CD4-positive, alpha-beta T cell treated with Interferon gamma for 1 hour (primary cell): ENCODE measurements around the gene PNMT.

Source experiments
- DNase-seq: peaks from one replicate; pipeline ENCODE4 v3.0.0-alpha.2; 2020

The PNMT gene

DNA sequence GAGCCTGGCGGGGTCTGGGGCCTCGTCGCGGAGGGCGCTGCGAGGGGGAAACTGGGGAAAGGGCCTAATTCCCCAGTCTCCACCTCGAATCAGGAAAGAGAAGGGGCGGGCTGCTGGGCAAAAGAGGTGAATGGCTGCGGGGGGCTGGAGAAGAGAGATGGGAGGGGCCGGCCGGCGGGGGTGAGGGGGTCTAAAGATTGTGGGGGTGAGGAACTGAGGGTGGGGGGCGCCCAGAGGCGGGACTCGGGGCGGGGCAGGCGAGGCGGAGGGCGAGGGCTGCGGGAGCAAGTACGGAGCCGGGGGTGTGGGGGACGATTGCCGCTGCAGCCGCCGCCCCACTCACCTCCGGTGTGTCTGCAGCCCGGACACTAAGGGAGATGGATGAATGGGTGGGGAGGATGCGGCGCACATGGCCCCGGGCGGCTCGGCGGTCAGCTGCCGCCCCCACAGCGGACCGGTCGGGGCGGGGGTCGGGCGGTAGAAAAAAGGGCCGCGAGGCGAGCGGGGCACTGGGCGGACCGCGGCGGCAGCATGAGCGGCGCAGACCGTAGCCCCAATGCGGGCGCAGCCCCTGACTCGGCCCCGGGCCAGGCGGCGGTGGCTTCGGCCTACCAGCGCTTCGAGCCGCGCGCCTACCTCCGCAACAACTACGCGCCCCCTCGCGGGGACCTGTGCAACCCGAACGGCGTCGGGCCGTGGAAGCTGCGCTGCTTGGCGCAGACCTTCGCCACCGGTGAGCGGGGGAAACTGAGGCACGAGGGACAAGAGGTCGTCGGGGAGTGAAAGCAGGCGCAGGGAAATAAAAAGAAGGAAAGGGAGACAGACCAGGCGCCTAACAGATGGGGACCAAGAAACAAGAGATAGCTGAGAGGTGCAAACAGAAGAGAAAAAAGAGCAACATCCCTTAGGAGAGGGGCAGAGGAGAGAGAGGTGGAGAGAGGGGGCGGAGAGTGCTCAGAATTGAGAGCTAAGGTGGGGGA, at the start of gene PNMT:
Gene PNMT, plus strand, starts transcription at position 509 of the 980 bp plus-strand sequence. Its CDS starts 23 bp downstream, at position 532.
- peak; percentile 64 for DNase-seq

DNA sequence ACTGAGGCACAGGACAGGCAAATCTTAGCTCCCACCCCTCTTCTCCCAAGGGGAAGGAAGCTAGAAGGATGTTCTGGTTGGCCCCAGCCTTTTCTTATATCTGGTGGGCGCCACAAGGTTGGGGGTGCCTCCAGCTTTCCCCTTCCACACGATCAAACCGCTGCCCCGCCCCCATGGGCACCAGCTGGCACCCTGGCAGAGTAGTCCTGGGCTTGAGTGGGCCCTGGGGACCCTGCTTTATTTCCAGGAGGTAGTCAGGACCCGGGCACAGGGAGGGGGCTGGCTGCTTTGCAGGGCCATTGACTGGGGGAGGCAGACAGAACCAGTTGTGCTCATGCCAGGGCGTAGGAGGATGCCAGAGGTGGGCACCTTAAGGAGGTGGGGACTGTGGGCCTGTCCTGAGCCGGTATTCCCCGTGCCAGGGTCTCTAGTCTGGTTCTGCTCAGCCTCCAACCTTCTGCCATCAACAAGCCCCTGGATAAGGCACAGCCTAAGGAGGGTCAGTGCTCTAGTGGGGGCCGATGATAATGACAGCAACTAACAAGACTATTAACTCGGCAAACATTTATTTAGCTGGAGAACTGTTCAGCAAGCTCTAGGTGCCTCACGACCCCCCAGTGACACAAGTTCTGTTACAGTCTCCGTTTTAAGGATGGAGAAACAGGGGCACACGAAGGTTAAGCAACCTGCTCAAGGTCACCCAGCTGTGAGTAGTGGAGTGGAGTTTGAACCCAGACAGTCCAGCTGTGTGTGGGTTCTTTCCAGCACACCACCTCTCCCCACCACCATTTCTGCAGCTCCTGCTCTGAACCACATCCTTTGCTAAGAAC, 49.1 kb upstream of the PNMT start:
- DNase-seq, result no peak

DNA sequence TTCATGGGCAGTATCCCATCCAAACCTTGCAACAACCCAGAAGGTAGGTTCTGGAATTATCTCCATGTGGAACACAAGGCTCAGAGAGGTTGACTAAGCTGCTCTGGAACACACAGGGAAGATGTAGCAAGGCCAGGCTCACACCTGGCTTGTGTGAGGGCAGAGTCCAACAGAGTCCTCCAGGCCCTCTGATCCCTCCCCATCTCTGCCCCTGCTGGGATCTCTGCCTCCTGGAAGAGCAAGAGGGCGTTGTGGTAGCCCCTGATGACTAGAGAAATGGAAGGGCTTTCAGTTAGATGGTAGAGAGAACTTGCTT, 48.5 kb upstream of the PNMT start:
- DNase-seq, result no peak

GRCh38 chr17:39621523-39622379, 46.5 kb upstream of the PNMT start:
- DNase-seq, result peak; percentile 81

- DNase-seq, result no peak
Measured at GRCh38 chr17:39622380-39623006, 45.8 kb upstream of the PNMT start.

GRCh38 chr17:39623356-39623950, 44.8 kb upstream of the PNMT start:
- DNase-seq, result peak; percentile 83

DNA sequence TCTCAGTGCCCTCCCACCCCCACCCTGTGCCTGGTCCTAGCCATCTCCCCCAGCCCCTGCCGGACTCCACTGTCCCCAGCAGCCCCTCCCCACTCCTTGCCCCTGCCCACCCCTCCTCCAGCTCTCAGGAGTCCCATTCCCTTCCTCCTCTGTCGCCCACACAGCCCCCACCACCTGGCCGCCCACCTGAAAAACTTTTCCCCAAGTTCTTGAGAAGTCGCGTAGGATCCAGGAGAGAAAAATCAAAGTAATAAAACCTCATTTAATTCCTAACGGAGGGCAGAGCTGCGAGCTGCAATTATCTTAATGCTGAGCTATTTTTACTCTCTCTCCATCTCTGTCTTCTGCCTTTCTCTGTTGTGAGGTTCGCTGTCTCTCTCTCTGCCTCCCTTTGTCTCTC, 43.9 kb upstream of the PNMT start:
- no peak for DNase-seq

- no peak for DNase-seq
Measured at GRCh38 chr17:39625198-39625785, 43.0 kb upstream of the PNMT start.

DNA sequence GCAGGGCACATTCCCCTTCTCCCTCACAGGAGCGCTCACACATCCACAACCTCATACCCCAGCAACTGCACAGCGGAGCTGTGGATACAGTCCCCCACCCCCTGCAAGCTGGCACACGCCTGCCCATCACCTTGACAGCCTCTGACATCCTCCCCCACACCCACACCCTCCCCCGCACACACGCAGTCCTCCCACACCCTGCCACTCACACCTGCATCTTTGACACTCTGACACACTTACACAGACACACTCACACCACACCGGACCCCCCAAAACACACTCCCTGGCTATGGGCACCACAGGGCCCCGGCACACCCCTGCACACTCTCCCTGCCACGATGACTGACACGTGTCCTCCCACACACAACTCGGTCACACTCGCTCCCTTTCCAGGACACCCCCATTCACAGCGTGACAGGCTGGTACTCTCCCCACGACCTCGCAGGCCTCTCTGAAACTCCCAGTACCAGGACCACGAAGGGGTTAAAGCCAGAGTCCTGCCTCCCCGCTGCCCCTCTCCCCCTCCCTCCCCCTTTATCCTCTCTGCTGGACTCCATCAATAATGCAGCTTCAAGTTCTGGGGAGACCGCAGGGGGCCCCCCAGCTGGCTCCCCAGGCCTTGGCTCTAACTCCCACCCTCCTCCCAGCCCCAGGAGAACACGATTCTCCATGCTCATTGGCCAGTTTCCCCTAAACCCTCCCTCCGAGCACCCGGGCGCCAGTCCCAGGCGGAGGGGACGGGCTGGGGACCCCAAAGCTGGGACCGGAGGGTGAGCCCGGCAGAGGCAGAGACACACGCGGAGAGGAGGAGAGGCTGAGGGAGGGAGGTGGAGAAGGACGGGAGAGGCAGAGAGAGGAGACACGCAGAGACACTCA, 41.8 kb upstream of the PNMT start, which contains the start of gene PPP1R1B:
Gene PPP1R1B, plus strand, starts transcription at position 782 of the 876 bp plus-strand sequence. CDS start 441 bp downstream, outside the sequence.
- DNase-seq, result no peak

DNA sequence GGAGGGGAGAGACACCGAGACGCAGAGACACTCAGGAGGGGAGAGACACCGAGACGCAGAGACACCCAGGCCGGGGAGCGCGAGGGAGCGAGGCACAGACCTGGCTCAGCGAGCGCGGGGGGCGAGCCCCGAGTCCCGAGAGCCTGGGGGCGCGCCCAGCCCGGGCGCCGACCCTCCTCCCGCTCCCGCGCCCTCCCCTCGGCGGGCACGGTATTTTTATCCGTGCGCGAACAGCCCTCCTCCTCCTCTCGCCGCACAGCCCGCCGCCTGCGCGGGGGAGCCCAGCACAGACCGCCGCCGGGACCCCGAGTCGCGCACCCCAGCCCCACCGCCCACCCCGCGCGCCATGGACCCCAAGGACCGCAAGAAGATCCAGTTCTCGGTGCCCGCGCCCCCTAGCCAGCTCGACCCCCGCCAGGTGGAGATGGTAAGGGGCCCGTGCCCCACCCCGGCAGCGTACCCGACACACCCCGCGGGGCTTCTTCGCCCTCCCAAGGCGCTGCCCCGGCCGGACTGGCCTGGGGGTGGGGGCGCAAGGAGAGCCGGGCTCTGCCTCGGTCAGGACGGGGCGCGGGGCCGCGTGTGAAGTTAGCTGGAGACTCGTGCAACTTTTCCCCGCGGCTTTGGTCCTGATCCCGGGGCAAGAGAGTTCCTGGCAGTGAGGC, 41.1 kb upstream of the PNMT start:
- no peak for DNase-seq

- no peak for DNase-seq
Measured at GRCh38 chr17:39627712-39628516, 40.3 kb upstream of the PNMT start.

DNA sequence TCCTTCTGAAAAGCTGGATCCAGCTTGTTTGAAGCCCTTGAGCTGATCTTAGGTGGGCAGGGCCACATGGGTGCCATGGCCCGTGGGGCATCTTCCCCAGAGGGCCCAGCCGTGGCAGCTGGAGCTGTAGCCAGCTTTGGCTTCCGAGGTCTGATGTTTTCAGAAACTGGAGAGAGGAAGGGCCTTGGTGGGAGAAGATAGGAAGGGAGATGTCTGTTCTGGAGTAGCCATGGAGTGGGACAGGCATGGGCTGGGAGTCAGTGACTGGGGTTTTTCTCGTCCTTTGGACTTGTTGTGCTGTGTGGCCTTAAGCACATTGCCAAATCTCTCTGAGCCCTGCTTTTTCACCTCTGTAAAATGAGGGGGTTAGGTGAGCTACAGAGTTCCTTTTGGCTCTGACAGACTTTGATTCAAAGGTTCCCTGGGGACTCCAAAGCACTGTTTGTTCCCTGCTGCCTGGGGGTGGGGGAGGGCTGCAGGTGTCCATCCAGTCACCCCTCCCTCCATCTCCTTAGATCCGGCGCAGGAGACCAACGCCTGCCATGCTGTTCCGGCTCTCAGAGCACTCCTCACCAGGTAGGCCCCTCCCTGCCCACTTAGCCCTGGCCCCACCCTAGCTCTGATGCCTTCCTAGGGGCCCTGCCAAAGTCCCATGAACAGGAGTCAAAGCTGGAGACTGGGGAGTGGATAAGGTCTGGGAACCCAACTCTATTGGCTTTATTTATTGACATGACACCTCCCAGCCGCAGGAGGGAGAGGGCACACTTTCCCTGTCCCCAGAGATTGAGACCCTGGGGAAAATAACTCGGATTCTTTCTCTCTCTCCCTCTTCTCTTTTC, 39.4 kb upstream of the PNMT start:
- no peak for DNase-seq

- no peak for DNase-seq
Measured at GRCh38 chr17:39629494-39629880, 38.8 kb upstream of the PNMT start.

GRCh38 chr17:39629898-39630297, 38.4 kb upstream of the PNMT start:
- DNase-seq, result peak; percentile 9

- no peak for DNase-seq
Measured at GRCh38 chr17:39631403-39631802, 36.9 kb upstream of the PNMT start.

GRCh38 chr17:39632153-39632941, 35.9 kb upstream of the PNMT start:
- DNase-seq, result no peak

- DNase-seq, result no peak
Measured at GRCh38 chr17:39633570-39634183, 34.6 kb upstream of the PNMT start.
